C4-2B (cell line): Measurements from ENCODE around the gene TRPM1.

Experiments used
- ZFX ChIP-seq: fragments of 450-650 bp; IDR thresholded peaks from 2 replicates; pipeline ENCODE4 v1.6.1; 2017
- TF ChIP-seq, protein P1 (sequence below): fragments of 450-650 bp; conservative IDR thresholded peaks from 2 replicates; pipeline ENCODE4 v1.5.1; 2017; ENCODE audit warnings: mild to moderate bottlenecking

DNA sequence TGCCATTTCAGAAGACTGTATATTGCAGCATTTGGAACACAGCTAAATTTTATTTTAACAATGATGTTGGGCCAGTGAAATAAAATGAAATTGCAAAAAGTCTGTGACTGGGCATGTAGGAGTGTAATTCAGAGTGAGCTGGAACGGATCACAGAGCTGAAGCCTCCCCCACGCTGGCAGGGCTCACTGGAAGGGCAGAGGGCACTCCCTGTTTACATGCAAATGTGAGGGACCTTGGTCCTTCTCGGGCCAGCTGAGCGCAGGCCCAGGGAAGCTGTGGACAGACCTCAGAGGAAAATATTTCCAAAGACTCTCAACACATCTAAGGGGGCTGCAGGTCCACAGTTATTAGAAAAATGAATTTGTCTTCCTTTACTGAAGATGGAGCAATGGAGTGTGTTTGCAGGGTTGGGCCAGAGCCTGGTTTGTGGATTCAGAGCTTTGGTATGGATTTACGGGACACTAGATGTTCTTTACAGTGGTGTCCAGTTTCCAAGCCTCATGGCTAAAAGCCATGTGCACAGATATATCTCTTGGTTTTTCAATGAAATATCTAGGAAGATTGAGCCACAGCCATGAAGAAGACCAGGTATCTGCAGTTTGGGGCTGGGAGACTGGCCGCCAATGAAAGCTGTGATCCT is 32.0 kb downstream of the TRPM1 start:
- TF ChIP-seq, protein P1, sequence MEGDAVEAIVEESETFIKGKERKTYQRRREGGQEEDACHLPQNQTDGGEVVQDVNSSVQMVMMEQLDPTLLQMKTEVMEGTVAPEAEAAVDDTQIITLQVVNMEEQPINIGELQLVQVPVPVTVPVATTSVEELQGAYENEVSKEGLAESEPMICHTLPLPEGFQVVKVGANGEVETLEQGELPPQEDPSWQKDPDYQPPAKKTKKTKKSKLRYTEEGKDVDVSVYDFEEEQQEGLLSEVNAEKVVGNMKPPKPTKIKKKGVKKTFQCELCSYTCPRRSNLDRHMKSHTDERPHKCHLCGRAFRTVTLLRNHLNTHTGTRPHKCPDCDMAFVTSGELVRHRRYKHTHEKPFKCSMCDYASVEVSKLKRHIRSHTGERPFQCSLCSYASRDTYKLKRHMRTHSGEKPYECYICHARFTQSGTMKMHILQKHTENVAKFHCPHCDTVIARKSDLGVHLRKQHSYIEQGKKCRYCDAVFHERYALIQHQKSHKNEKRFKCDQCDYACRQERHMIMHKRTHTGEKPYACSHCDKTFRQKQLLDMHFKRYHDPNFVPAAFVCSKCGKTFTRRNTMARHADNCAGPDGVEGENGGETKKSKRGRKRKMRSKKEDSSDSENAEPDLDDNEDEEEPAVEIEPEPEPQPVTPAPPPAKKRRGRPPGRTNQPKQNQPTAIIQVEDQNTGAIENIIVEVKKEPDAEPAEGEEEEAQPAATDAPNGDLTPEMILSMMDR: no peak
- no peak for TF ChIP-seq ZFX
